A204.1 (cell line): ENCODE data around the gene TEX9.
A peak's percentile ranks its signal among the peaks of the same experiment; 100 is the strongest.

Source experiments
- FAIRE-seq: peaks from 2 replicates; lab custom pipeline; 2012; peaks lifted over from hg19 to GRCh38; lab: Jason Lieb, UNC

TEX9 gene

DNA sequence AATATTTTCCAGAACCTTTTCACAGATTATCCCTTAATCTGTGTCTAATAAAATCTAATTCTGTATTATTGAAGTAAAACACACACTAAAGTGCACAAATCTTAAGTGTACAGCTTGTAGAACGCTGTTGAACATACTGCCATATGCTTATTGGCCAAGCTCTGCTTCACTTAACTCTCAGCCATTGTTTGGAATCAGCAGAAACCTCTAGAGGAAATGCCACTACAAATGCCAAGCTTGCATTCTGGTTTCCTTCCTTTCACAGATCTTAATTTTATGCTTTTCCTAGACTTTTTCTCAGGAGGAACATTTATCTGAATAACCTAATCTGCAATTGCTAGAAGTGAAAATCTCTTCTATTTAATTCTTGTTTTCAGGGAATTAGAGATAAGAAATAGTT is 89.6 kb downstream of the TEX9 start:
- no peak for FAIRE-seq

DNA sequence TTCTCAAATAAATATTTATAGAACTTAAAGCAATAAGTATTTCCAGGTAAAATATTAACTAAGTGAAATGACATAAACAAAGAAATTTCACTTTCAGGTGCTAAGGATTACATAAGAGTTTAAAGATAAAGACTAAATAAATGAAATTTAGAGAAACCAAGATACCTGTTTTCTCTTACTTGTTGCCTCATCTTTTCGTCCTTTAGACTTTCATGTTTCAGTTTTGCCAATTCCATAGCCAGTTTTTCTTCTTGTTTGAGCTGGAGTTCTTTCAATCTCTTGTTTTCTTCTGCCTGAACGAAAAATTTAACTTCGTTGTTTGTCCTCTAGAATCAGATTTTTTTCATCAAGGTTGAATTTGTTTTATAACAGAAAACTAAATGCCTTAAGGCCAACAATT is 91.0 kb downstream of the TEX9 start:
- no peak for FAIRE-seq

GRCh38 chr15:56459096-56459495 is 93.9 kb downstream of the TEX9 start:
- FAIRE-seq: no peak

DNA sequence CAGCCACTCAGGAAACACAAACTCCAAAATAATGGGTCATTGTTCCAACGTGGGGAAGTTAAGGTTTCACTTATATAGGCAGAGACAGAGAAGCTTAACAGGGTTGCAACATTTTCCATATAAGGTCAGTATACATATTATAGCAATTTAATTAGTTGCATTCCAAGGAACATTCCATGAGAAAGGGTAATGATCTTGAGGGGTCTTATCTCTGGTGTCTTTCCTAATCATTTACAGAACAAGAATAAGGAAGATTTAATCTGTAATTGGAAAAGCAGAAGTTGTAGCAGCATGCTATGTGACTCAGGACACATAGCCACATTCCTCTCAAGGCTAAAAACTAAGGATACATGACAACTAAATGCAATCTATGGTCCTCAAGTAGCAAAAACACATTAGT is 94.8 kb downstream of the TEX9 start:
- FAIRE-seq: no peak

- FAIRE-seq: no peak
These were observed 95.7 kb downstream of the TEX9 start for GRCh38 chr15:56460947-56461346.

DNA sequence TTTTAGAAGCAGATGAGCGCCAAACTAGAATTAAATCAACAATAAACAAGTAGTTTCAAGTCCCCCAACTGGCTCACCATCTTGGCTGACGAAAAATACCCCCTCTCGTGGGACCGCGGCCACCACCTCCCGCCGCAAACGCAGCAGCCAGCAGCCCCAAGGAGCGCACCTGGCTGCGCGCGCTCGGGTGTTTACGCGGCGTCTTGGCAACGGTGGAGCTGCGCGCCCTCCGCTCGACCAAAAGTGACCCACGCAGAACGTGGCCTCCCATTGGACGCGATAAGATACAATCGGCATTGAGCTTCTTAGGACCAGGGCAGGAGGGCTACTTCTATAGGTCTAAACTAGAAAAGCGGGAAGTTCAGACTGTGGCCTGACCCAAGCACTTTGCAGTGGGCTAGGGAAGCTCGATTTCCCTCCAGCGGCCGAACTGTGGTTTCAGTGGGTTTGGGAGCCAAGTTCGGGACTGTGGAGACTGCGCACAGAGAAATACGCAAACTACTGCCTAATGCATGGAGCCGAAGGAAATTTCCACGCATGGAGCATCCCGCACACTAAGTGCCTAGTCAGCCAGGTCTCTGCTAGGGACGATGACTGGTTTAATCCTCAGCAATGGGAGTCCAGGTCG is 99.8 kb downstream of the TEX9 start, which contains the start of gene MNS1:
Gene MNS1, minus strand, starts transcription at position 245 of the 628 bp plus-strand sequence. Its CDS starts 165 bp downstream, at position 80.
- FAIRE-seq: no peak

- FAIRE-seq: no peak
These were observed 102.4 kb downstream of the TEX9 start for GRCh38 chr15:56467616-56468015.

DNA sequence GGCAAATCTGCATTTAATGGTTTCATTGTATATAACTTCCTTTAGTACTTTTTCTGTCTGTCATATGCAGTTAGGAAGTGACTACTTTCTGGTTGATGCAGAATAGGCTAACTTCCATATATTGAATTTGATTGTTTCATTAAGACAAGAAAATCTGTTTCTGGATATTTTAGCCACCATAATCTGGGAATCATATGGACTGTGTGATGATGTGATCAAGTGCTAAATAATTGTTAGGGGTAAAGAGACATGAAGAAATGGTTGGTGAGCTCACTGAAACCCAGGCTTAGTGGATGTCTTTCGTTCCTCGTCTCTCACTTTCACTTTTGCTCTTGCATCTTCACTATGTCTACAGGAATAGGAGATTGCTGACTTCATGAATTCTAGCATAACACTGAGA is 103.2 kb downstream of the TEX9 start:
- peak; percentile 30 for FAIRE-seq

DNA sequence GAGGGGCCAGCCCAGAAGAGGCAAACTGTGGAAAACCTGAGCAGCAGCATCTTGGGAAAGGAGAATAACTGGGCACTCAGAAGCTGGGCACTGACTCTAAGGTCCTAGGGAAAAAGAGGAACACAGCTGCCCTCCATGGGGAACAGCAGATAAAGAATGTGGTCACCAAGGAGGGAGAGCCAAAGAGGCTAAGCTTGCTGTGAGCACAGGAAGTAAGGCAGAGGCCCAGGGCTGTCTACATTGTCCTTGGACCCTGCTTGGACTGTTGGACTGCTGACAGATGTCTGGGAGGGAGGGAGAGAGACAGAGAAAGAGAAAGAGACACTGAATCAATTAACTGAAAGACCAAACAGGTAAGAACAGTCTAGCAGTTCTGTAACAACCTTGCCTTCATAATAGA is 104.3 kb downstream of the TEX9 start:
- FAIRE-seq: no peak

- FAIRE-seq: no peak
These were observed 106.3 kb downstream of the TEX9 start for GRCh38 chr15:56471440-56472069.

DNA sequence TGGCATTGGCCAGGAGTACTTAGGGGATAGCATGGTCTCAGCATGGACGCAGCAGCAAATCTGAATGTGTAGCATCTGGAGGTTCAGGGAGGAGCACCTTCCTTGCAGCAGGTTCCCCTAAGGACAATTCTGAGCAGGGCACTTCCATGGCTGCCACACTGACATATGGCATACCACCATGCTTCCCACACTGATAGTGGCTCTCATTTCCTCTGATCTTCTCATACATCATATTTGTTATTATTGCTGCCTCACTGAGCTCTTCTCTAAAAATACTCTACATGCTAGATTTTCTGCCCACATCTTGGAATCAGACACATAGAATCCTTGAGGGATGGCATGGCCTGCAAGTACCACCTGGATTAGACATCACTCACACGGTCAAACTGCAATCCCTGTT is 107.1 kb downstream of the TEX9 start:
- FAIRE-seq: no peak

DNA sequence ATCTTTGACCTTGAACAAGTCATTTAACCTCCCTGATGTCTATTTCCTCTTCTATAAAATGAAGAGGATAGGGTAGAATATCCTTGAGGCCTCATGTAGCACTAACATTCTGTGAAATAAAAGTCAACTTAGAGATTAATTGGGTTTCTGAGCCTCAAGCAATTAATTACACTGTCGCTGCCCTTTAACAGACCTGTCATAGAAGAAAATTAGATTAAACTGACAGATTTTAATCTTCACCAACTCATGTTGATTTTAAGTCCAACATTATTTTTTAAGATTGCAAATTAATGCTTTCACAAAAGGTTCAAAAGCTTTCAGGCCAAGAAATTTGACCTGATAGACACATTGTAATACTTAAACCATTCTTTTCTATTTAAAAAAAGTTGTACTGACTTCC is 107.8 kb downstream of the TEX9 start:
- FAIRE-seq: no peak

- FAIRE-seq: no peak
These were observed 110.1 kb downstream of the TEX9 start for GRCh38 chr15:56475351-56475750.
